Esophagus squamous epithelium (tissue), 4 donors: ENCODE data around the gene ALPK3.

Experiments used
- POLR2A ChIP-seq, 4 donors: fragments of 450-650 bp; IDR thresholded peaks; one replicate each; pipeline ENCODE4 v1.6.1; 2017; ENCODE audit warnings: antibody characterized with exemption in 4 of 4, mild to moderate bottlenecking in 4 of 4, moderate library complexity in 3 of 4
- TF ChIP-seq, protein P1 (sequence below), 6 experiments: fragments of 450-650 bp in 4 of 6; fragments of 200-600 bp in 2 of 6; sonication (generic) in 2 of 6; IDR thresholded peaks; one replicate each; pipeline ENCODE4 v1.5.1; 2016 to 2019; ENCODE audit warnings: antibody characterized with exemption in 6 of 6, mild to moderate bottlenecking in 4 of 6, moderate library complexity in 4 of 6

DNA sequence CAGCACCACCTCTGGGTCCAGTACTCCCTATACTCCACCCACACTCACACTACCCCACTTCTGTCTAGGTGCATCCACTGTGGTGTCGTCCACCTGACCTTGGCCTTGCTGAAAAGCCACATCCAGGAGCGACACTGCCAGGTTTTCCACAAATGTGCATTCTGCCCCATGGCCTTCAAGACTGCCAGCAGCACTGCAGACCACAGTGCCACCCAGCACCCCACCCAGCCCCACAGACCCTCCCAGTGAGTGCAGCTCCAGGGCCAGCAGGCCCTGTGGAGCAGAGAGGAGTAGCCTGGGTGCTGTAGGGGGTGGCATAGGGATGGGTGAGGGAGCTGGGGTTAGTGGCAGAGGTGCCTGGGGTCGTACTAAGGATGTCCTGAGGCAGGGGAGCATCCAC lies 19.4 kb upstream of the ALPK3 start:
- TF ChIP-seq, protein P1, sequence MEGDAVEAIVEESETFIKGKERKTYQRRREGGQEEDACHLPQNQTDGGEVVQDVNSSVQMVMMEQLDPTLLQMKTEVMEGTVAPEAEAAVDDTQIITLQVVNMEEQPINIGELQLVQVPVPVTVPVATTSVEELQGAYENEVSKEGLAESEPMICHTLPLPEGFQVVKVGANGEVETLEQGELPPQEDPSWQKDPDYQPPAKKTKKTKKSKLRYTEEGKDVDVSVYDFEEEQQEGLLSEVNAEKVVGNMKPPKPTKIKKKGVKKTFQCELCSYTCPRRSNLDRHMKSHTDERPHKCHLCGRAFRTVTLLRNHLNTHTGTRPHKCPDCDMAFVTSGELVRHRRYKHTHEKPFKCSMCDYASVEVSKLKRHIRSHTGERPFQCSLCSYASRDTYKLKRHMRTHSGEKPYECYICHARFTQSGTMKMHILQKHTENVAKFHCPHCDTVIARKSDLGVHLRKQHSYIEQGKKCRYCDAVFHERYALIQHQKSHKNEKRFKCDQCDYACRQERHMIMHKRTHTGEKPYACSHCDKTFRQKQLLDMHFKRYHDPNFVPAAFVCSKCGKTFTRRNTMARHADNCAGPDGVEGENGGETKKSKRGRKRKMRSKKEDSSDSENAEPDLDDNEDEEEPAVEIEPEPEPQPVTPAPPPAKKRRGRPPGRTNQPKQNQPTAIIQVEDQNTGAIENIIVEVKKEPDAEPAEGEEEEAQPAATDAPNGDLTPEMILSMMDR (IDR thresholded peaks at IDR 0.05), result no peak
- TF ChIP-seq POLR2A (IDR thresholded peaks at IDR 0.05), result no peak
